IMR-90 (cell line): ENCODE data around the gene FIBIN. TPM values are rescaled to one million over a fixed set of nuclear protein-coding genes. Genes with fewer than 3 reads are reported as not detected.

Experiments
- ATAC-seq: fragments of 200-7000 bp; cut with Tn5 transposase; 2 replicates; pipeline ENCODE4 v1.9.1; 2020; ENCODE audit warnings: low read depth, mild to moderate bottlenecking, moderate library complexity
- BruUV-seq: library from RNA; stranded (reverse); fragments of 400-500 nt; replicated peaks from 2 replicates; lab custom pipeline; 2021; lab: Mats Ljungman, UMichigan
- CTCF ChIA-PET: fragments of 300-600 bp; formaldehyde crosslinking; extraction: SDS; loops from one replicate; lab custom pipeline; 2021; ENCODE audit warnings: antibody characterized with exemption; lab: Yijun Ruan, JAX
- POLR2A ChIA-PET: fragments of 300-600 bp; sonication (Branson Sonifier 250); formaldehyde crosslinking; loops from one replicate; lab custom pipeline; 2022; ENCODE audit warnings: antibody characterized with exemption; ENCODE audit not compliant: unreplicated experiment; lab: Charles Lee
- DNase-seq: peaks from one replicate; pipeline ENCODE4 v3.0.0; 2013
- H2AFZ ChIP-seq: replicated peaks from 2 replicates; pipeline ENCODE3; 2013; ENCODE audit warnings: low read length, mild to moderate bottlenecking; ENCODE audit not compliant: poor library complexity
- H2AK5ac ChIP-seq: 2 replicates; pipeline ENCODE4 v1.6.1; 2013; ENCODE audit warnings: low read depth, low read length, inconsistent platforms
- H2AK9ac ChIP-seq: replicated peaks from 2 replicates; pipeline ENCODE3; 2013; ENCODE audit warnings: mild to moderate bottlenecking, low read depth, low read length, moderate library complexity; ENCODE audit not compliant: poor library complexity
- H2BK120ac ChIP-seq: 2 replicates; pipeline ENCODE4 v1.6.1; 2013; ENCODE audit warnings: low read depth, low read length, inconsistent platforms
- H2BK15ac ChIP-seq: 3 replicates; pipeline ENCODE4 v1.6.1; 2013; ENCODE audit warnings: low read depth, low read length, inconsistent platforms
- H2BK20ac ChIP-seq: 2 replicates; pipeline ENCODE4 v1.6.1; 2013; ENCODE audit warnings: low read depth, mild to moderate bottlenecking, inconsistent platforms, low read length, moderate library complexity
- H2BK5ac ChIP-seq: 2 replicates; pipeline ENCODE4 v1.6.1; 2013; ENCODE audit warnings: mild to moderate bottlenecking, low read depth, low read length, inconsistent platforms; ENCODE audit not compliant: poor library complexity, severe bottlenecking
- H3K14ac ChIP-seq: replicated peaks from 2 replicates; pipeline ENCODE4 v1.6.1; 2013; ENCODE audit warnings: low read depth, low read length, inconsistent platforms
- H3K18ac ChIP-seq: 2 replicates; pipeline ENCODE4 v1.6.1; 2013; ENCODE audit warnings: low read depth, low read length, control low read depth
- H3K23ac ChIP-seq: 2 replicates; pipeline ENCODE4 v1.6.1; 2013; ENCODE audit warnings: low read depth, low read length, inconsistent platforms
- H3K27ac ChIP-seq: 2 replicates; pipeline ENCODE4 v1.5.1; 2013; ENCODE audit warnings: mild to moderate bottlenecking, control low read depth, low read length; ENCODE audit not compliant: insufficient read depth
- H3K27me3 ChIP-seq: 2 replicates; pipeline ENCODE4 v1.6.1; 2013; ENCODE audit warnings: low read length; ENCODE audit not compliant: control insufficient read depth, insufficient read depth
- H3K36me3 ChIP-seq: 2 replicates; pipeline ENCODE4 v1.6.1; 2013; ENCODE audit warnings: low read length, mixed read lengths; ENCODE audit not compliant: control insufficient read depth, insufficient read depth
- H3K4ac ChIP-seq: 2 replicates; pipeline ENCODE4 v1.6.1; 2013; ENCODE audit warnings: low read depth, low read length, inconsistent platforms
- H3K4me1 ChIP-seq: 2 replicates; pipeline ENCODE4 v1.6.1; 2013; ENCODE audit warnings: low read length, mixed read lengths; ENCODE audit not compliant: control insufficient read depth, insufficient read depth
- H3K4me2 ChIP-seq: 2 replicates; pipeline ENCODE4 v1.6.1; 2013; ENCODE audit warnings: low read depth, mild to moderate bottlenecking, control low read depth, low read length, moderate library complexity
- H3K4me3 ChIP-seq: 2 replicates; pipeline ENCODE4 v1.5.1; 2013; ENCODE audit warnings: low read depth, mild to moderate bottlenecking, control low read depth, low read length, moderate library complexity; ENCODE audit not compliant: insufficient read depth
- H3K56ac ChIP-seq: 2 replicates; pipeline ENCODE4 v1.6.1; 2013; ENCODE audit warnings: low read length, inconsistent platforms; ENCODE audit not compliant: insufficient read depth; ENCODE audit errors: extremely low read depth
- H3K79me1 ChIP-seq, 2 experiments: 2 replicates each; pipeline ENCODE4 v1.6.1; 2013; ENCODE audit warnings: low read length in 2 of 2, inconsistent platforms in 1 of 2, low read depth in 1 of 2
- H3K9ac ChIP-seq: 2 replicates; pipeline ENCODE4 v1.6.1; 2013; ENCODE audit warnings: low read depth, low read length, control low read depth
- H3K9me1 ChIP-seq: 2 replicates; pipeline ENCODE4 v1.6.1; 2013; ENCODE audit warnings: low read length, inconsistent platforms; ENCODE audit not compliant: insufficient read depth
- H3K9me3 ChIP-seq: 2 replicates; pipeline ENCODE4 v1.6.1; 2013; ENCODE audit warnings: low read length; ENCODE audit not compliant: control insufficient read depth, insufficient read depth
- H4K20me1 ChIP-seq: 2 replicates; pipeline ENCODE4 v1.6.1; 2013; ENCODE audit warnings: low read length, inconsistent platforms; ENCODE audit not compliant: insufficient read depth
- H4K5ac ChIP-seq: 2 replicates; pipeline ENCODE4 v1.6.1; 2013; ENCODE audit warnings: mild to moderate bottlenecking, low read depth, low read length, control low read depth
- H4K8ac ChIP-seq, 2 experiments: 2 replicates each; pipeline ENCODE4 v1.6.1; 2013; ENCODE audit warnings: low read depth in 2 of 2, low read length in 2 of 2, control low read depth in 1 of 2, inconsistent platforms in 1 of 2
- H4K91ac ChIP-seq: 2 replicates; pipeline ENCODE4 v1.6.1; 2013; ENCODE audit warnings: low read depth, low read length, inconsistent platforms; ENCODE audit not compliant: insufficient read depth
- CEBPB ChIP-seq: IDR thresholded peaks from 2 replicates; pipeline ENCODE4 v1.6.1; 2012; ENCODE audit warnings: low read depth, low read length, improper control_type of control experiment
- POLR2A ChIP-seq: IDR thresholded peaks from 2 replicates; pipeline ENCODE4 v1.6.1; 2012; ENCODE audit warnings: mild to moderate bottlenecking, low read depth, low read length
- WGBS, 2 experiments: methylation state at CpG; one replicate each; pipeline versions ENCODE4 v1.1.5 to v1.1.7; 2013; ENCODE audit warnings: missing lambda C conversion rate in 2 of 2; ENCODE audit not compliant: insufficient read length in 1 of 2; ENCODE audit errors: extremely low coverage in 2 of 2; 5-methylcytosine and 5-hydroxymethylcytosine counted together
- dilution Hi-C: fragments of 300-500 bp; cut with HindIII; formaldehyde crosslinking; loops from one replicate; pipeline ENCODE4 v1.14.3; 2018; ENCODE audit warnings: low sequenced_read_pairs; ENCODE audit not compliant: unreplicated experiment
- in situ Hi-C: fragments of 300-500 bp; cut with MboI; formaldehyde crosslinking; loops from 3 replicates; pipeline ENCODE4 v1.14.3; 2019; ENCODE audit warnings: low sequenced_read_pairs, inconsistent platforms, mixed read lengths
- intact Hi-C: fragments of 100-400 bp; cut with micrococcal nuclease; formaldehyde crosslinking; loops from 2 replicates; pipeline ENCODE4 v1.10.0; 2022
- polyA plus RNA-seq, 3 experiments: library from polyadenylated mRNA; depleted of rRNA; stranded (reverse); fragments of >200 nt; gene quantifications; 2 replicates each; pipeline ENCODE4 v1.2.3, GENCODE V29; 2012; ENCODE audit warnings: low replicate concordance in 1 of 3
- total RNA-seq: library from RNA; depleted of rRNA; stranded (reverse); fragments of >200 nt; gene quantifications from 2 replicates; pipeline ENCODE4 v1.2.3, GENCODE V29; 2012

Gene FIBIN
- total and polyA plus RNA-seq, 2 of the 4 experiments (the other 2 are of a cell fraction), result 5.7 to 6.1 TPM

GRCh38 chr11:26953770-26954392 is 40.0 kb upstream of the FIBIN start:
- H4K20me1 ChIP-seq, result no peaks in the 10 kb centered on the region
- BruUV-seq, result no TSS peak
- no peak overlapping the region for H3K9ac ChIP-seq
- no peak overlapping the region for H3K4me2 ChIP-seq
- H2BK15ac ChIP-seq, result no peak overlapping the region; the same call in 2 of the 3 replicates
- in situ Hi-C loops (no loop called here), intact Hi-C loops (no loop called here), dilution Hi-C loops (no loop called here)
- H3K23ac ChIP-seq, result no peak overlapping the region
- ChIA-PET CTCF (interaction anchor here (1.5 kb wide), 1 partner anchor 205 kb away, joined by 5 read pairs; no protein-coding TSS in a partner anchor), POLR2A (interaction anchor here (0.6 kb wide), 1 partner anchor 9 kb away, joined by 3 read pairs; no protein-coding TSS in a partner anchor)
- peaks cover 11% of the 10 kb centered on the region for H3K4me1 ChIP-seq
- H4K5ac ChIP-seq, result no peak overlapping the region; the same call in 1 of the 2 replicates
- H3K4me3 ChIP-seq, result no peak overlapping the region
- H3K56ac ChIP-seq, result no peak overlapping the region
- H3K18ac ChIP-seq, result peak overlapping the region; percentile 25; the same call in 1 of the 2 replicates
- H2BK20ac ChIP-seq, result 0 out of 2 replicates have a peak overlapping the region, but pooled peaks have one; percentile 11
- H2BK5ac ChIP-seq, result no peak overlapping the region
- peaks cover 4% of the 10 kb centered on the region for H3K9me1 ChIP-seq
- peak; percentile 43; the same call in 1 of the 2 replicates for TF ChIP-seq CEBPB
- no peak for TF ChIP-seq POLR2A
- H4K91ac ChIP-seq, result no peak overlapping the region
- no peaks in the 10 kb centered on the region for H3K36me3 ChIP-seq
- H2AFZ ChIP-seq, result no peak overlapping the region
- no peaks in the 10 kb centered on the region for H3K79me1 ChIP-seq
- H3K4ac ChIP-seq, result peak overlapping the region; percentile 10; the same call in 1 of the 2 replicates
- ATAC-seq (no peak), DNase-seq (peak; percentile 72)
- no peak overlapping the region for H3K27ac ChIP-seq
- no peaks in the 10 kb centered on the region for H3K9me3 ChIP-seq
- no peaks in the 10 kb centered on the region for H3K27me3 ChIP-seq
- 0 out of 2 replicates have a peak overlapping the region, but pooled peaks have one; percentile 20 for H2AK5ac ChIP-seq
- H3K14ac ChIP-seq, result no peak overlapping the region
- no peak overlapping the region for H2AK9ac ChIP-seq
- H2BK120ac ChIP-seq, result peak overlapping the region; percentile 19; the same call in 1 of the 2 replicates
- peak overlapping the region in 1 of 2 experiments; percentile 35; a peak in 1 of 4 replicates for H4K8ac ChIP-seq
- no CpG with 5 or more reads among the region's 7 CpGs for WGBS, 2 experiments
